HG03095 (cell line): Measurements from ENCODE around the gene UBE4A.
"Not testable (repeated sequence)": the region's sequence is repeated elsewhere in the genome, so short reads cannot be mapped to it uniquely, and the experiment has no call there.

Experiments
- ATAC-seq: cut with Tn5 transposase; IDR thresholded peaks from one replicate; pipeline ENCODE4 v1.9.1; 2021; ENCODE audit warnings: moderate library complexity; ENCODE audit not compliant: unreplicated experiment

Gene UBE4A

GRCh38 chr11:118397448-118397847, 38.0 kb downstream of the UBE4A start:
- no peak for ATAC-seq

- peak; percentile 44 for ATAC-seq
These were observed 39.6 kb downstream of the UBE4A start for GRCh38 chr11:118398791-118399559.

- peak; percentile 52 for ATAC-seq
These were observed 41.9 kb downstream of the UBE4A start, which contains the start of gene ATP5MG for GRCh38 chr11:118401151-118401879. Gene ATP5MG, plus strand, starts transcription at chr11:118401606. Its CDS starts 60 bp downstream, at chr11:118401666.

GRCh38 chr11:118401880-118402590, 42.6 kb downstream of the UBE4A start:
- peak; percentile 6 for ATAC-seq

- ATAC-seq: not testable (repeated sequence)
These were observed 43.2 kb downstream of the UBE4A start for GRCh38 chr11:118402594-118402993.

DNA sequence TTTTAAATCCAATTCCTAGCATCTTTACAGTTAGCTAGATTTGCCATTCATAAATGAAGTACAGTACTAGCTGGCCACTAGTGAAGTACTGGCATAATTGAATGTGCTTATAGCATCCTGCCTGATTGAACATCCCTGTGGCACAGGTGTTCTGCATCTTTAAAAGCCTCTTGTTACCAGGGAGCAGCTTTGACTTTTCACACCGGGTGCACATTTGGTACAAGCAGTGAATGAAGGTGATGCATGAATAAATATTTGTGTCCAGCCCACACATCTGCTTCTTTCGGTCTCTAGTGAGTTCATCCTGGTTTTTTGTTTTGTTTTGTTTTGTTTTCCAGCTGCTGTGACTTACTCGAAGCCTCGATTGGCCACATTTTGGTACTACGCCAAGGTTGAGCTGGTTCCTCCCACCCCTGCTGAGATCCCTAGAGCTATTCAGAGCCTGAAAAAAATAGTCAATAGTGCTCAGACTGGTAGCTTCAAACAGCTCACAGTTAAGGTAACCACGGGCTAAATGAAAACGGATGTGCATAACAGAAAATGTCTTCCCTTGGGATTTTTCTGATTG, 47.3 kb downstream of the UBE4A start:
- no peak for ATAC-seq

- peak; percentile 43 for ATAC-seq
These were observed 50.8 kb downstream of the UBE4A start for GRCh38 chr11:118410055-118410745.

GRCh38 chr11:118411530-118411929, 52.1 kb downstream of the UBE4A start:
- no peak for ATAC-seq

GRCh38 chr11:118412921-118413320, 53.5 kb downstream of the UBE4A start:
- no peak for ATAC-seq

GRCh38 chr11:118415062-118415738, 55.8 kb downstream of the UBE4A start:
- no peak for ATAC-seq

- no peak for ATAC-seq
These were observed 56.3 kb downstream of the UBE4A start for GRCh38 chr11:118415739-118416068.

DNA sequence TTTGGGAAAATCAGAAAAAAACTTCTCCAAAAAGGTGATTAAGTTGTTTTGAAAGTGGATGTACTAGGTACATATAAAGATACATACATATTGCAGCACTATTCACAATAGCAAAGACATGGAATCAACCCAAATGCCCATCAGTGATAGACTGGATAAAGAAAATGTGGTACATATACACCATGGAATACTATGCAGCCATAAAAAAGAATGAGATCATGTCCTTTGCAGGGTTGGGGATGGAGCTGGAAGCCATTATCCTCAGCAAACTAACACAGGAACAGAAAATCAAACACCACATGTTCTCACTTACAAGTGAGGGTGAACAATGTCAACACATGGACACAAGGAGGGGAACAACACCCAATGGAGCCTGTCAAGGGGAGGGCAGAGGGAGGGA, 57.5 kb downstream of the UBE4A start:
- not testable (repeated sequence) for ATAC-seq

DNA sequence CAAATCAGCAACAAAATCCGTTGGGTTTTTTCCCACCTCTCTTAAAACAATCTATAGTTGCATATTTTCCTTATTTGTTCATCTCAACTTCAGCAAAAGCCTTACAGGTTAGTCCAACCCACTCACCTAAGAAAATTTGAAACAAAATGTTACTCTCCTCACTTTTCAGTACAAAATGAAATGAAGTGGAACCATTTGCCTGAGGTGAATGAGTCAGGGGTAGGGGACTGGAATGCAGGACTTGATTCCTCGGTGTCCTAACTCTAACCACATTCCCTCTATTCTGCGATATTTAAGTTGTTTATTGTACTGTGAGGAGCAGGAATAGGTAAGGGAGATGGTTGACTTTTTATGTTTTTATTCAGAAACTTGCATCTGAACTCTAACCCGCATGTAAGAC, 58.4 kb downstream of the UBE4A start:
- no peak for ATAC-seq

GRCh38 chr11:118418766-118419165, 59.4 kb downstream of the UBE4A start:
- ATAC-seq: no peak

GRCh38 chr11:118427707-118428106, 68.3 kb downstream of the UBE4A start:
- no peak for ATAC-seq

GRCh38 chr11:118430956-118431355, 71.6 kb downstream of the UBE4A start:
- no peak for ATAC-seq

- no peak for ATAC-seq
These were observed 74.7 kb downstream of the UBE4A start for GRCh38 chr11:118434123-118434552.

- ATAC-seq: no peak
These were observed 75.3 kb downstream of the UBE4A start for GRCh38 chr11:118434553-118435289.

- ATAC-seq: no peak
These were observed 76.0 kb downstream of the UBE4A start for GRCh38 chr11:118435290-118435892.
